Hepatic stellate cell (primary cell): ENCODE measurements around the gene KAZN.

Experiments
- DNase-seq: peaks from one replicate; pipeline ENCODE4 v3.0.0; 2011; ENCODE audit warnings: low spot score

The KAZN gene

DNA sequence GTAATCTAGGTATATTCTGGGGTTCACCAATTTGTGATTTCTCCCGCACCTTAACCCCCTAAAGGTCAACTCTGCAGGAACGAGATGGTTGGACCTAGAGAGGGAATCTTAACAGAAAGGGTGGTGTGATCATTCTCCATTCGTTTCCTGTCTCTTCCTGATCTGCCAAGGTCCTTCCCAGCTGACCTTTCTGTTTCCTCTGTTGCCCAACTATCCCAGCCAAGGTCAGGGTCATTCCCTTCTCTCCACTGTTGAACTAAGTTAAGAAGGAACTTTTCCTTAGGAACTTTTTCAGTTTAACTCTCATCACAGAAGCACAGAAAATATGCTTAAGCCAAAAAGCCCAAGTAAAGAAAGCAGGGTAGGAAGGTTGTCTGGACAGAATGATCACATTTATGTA is 49.3 kb downstream of the KAZN start:
- DNase-seq: no peak

DNA sequence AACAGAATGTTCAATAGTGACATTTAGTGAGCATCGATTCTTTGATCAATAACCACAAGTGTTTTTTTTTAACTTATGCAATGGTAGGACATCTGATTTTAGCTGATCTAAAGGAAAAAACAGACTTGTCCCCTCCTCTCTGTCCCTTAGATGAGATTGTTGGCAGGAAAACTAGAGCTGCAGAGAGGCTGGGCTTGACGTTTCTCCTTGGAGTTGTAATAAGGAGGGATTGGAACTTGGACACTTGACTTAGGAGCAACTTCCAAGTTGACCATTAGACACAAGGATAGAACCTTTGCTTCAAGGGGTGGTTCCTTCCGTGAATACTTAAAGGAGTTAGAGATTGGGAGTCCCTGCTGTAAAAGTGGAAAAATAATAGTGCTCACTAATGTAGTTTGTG is 49.9 kb downstream of the KAZN start:
- no peak for DNase-seq

DNA sequence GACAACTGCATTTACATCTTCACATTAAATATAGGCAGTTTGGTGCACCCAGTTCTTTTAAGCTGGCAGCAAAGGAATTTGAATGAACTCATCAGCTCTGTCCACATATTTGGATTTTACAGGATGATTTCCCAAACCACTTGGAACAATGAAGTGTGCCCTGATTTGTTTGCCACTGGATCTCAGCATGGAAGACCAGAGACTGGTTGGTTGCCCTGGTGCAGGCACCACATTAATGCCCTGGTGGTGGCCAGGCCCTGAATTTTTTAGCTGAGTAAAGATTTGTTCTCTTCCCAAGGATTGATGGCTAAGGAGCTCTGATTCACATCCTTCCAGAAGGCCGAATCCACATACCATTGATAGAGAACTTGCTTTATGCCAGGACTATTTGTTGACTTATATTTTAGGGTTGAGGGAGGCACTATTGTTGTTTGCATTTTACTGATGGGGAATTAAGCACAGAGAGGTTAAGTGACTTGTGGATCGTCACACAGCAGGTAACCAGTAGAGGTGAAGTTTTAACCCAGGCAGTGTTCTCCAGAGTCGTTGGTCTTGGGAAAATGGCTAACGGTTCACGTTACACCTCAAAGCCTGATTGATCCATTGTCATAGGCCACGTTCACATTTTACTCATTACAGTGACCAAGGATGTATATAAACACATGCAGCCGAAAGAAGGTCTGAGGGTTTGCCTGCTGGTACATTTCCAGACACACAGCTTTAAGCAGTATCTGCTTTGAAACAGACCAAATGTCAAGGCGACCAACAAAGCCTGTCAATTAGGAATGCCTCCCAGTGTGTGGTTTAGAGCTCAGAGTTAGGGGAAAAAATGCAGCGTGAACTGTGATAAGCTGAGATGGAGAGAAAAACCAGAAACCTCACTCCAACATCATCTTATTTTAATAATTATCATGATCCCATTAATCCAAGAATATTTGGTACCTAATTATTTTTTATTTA is 50.7 kb downstream of the KAZN start:
- DNase-seq: no peak

DNA sequence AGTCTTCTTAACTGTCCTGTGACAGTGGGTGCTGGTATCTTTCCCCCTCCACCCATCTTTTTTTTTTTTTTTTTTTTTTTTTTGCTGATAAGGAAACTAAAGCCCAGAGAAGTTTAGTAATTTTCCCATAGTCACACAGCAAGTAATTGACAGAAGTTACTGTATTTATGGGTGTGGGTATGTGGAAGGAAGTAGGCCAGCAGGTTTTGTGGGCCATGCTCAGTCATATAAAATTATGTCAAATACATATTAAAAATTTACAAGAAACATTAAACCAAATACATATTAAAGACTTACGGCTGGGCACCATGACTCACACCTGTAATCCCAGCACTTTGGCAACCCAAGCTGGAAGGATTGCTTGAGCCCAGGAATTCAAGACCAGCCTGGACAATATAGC is 51.5 kb downstream of the KAZN start:
- no peak for DNase-seq

DNA sequence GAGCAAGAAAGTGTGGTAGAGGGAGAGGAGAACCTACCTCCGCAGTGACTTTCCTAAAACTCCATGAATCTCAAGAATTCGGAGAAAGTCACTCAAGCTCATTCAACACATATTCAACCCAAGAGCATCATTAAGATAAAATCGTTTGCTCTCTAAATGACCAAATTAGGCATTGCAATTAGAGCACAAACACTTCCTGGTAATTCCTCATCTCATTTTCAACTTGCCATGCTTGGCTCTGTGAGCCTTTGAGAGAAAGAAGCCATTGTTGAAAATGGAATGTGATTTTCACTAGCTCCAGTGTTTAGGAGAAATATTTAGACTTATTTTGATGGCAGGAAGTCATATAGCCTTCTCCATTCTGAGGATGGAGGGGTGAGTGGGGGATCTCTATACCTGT is 52.5 kb downstream of the KAZN start:
- DNase-seq: no peak

DNA sequence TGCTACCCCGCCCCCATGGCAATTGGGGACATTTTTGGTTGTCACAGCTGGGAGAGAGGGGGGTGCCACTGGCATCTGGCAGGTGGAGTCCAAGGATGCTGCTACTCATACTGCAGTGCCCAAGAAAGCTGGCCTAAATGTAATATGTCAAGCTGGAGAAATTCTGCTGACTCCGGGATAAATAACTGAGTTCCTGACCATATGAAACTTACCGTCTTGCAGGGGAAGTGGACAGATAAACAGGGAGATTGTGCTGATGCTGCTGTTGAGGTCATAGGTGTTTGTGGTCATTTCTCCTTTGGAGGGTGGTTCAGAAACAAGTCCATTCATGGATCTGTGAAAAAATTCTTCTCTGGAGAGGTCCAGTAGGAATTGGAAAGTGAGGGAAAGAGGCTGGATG is 54.4 kb downstream of the KAZN start:
- DNase-seq: no peak

DNA sequence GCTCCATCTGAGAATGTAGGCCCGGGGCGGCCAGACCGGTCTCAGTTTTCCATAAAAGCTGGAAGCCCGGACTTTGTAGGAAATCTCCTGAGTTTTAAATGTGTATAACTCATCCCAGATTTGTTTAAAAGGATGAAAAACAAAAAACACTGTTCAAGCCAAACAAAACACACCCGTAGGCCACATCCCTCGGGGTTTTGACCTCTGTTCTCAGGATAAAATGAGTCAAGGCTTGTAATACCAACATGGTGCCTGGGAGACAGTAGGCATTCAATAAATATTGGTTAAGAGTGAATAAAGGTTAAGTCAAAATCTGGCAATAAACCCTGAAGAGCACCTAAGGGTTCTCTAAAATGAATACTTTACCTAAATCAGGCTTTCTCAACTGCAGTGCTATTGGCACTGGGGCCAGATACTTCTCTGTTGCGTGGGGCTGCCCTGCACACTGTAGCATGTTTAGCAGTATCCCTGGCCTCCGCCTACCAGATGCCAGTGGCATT is 55.0 kb downstream of the KAZN start:
- no peak for DNase-seq

DNA sequence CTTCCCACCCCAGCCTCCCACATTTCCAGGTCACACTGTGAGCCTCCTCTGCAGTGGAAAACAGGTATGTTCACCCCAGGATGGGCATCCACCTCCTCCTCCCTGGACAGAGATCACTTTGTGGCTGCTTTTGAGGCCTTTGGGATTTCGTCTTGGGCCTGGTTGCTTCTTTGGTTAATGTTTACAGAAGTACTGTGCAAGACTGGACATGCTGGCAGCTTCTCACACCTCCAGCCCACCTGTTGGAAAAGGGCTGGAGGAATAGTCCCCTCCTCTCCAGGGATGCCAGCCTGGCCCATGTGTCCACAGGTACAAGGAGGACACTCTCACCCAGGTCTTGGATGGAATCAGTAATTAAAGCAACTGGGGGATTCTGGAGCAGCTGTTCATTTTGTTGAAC is 56.1 kb downstream of the KAZN start:
- DNase-seq: no peak

DNA sequence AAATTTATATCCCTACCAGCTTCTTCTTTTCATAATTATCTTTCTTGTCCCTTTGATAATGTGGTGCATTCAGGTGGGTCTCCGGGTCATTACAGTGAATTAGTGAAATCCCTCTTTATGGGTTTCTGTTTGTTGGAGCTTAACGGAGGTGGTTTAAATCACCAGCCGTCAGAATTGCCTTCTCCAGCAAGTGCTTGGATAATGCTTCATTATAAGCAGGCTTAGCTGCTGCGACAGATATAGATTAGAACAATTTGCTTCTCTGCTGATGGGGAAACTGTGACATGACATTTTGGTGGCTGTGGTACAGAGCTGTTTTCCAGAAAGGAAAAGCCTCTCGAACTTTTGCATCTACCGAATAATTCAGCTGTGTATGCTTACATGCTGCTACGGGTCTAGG is 56.9 kb downstream of the KAZN start:
- DNase-seq: no peak

DNA sequence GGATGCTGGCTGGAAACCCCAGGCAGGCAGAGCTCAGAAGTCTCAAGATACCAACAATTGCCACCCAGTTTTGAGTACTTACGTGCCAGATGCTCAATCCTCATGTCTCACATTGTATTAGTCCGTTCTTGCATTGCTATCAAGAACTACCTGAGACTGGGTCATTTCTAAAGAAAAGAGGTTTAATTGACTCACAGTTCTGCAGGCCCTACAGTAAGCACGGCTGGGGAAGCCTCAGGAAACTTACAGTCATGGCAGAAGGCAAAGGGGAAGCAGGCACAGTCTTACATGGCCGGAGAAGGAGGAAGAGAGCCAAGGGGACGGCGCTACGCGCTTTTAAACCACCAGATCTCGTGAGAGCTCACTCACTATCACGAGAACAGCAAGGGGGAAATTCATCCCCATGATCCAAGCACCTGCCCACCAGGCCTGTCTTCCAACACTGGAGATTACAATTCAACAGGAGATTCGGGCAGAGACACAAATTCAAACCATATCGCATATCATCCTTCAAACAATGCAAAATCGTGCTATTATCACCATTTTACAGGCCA is 58.0 kb downstream of the KAZN start:
- no peak for DNase-seq

DNA sequence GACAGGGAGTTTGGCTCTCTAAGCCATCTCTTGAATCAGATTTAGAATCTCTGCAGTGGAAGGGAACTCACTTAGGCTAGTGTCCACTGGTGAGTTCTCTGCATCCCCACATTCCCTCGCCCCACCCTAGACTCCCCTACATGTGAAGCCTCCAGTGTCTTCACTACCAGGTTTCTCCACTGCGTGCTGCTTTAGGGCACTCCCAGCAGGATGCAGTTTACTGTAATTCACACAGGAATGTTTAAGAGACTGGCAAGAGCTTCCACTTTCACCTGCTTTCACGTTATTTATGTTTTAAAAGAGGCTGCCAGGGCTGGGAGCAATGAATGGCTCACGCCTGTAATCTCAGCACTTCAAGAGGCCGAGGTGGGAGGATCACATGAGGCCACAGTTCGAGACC is 60.2 kb downstream of the KAZN start:
- no peak for DNase-seq

DNA sequence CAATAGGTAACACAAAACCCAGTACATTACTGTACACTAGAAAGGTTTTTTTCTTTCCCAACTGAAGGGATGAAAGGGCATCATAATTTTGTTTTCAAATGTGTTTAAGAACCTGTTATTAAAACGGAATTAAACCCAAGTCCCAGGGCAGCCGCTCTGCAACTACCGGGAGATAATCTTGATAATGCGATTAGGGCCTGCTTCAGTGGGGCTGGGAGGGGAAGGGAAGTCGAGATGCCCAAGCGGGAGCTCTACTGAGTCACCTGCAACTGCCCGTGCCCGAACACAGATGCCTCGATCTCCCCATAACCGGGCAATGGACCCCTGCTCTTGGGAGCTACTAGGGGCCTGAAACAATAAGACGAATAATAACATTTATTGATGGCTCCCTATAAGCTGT is 61.4 kb downstream of the KAZN start:
- no peak for DNase-seq

DNA sequence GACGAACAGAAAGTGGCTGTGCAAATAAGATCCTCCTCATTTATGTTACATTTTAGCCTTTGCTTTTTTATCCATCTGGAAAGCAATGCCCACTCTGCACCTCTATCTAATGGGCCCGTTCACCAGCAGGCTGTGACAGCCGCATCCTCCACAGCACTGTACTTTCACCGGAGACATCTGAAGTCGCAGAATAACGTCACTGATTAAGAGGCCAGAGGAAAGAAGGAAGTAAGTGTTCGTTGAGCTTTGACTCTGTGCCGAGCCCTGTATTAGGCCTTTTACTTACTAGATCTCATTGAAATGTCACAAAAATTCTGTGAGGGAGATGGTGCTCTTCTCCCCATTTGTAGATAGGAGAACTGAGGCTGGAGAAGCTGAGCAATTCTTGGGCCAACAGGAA is 62.3 kb downstream of the KAZN start:
- DNase-seq: no peak

DNA sequence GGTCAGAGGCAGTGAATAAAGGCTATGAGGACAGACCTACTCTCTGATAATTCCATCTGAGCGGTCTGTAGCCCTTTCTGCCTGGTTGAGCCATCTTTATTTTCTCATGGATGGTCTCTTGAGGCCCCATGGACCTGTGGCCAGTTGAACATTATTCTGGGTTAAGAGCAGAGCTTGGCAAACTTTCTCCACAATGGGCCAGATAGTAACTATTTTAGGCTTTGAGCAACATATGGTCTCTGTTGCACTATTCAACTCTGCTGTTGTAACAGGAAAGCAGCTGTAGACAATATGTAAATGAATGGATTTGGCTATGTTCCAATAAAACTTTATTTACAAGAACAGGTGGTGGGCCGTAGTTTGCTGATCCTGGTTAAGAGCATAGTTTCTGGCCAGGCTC is 62.7 kb downstream of the KAZN start:
- no peak for DNase-seq

DNA sequence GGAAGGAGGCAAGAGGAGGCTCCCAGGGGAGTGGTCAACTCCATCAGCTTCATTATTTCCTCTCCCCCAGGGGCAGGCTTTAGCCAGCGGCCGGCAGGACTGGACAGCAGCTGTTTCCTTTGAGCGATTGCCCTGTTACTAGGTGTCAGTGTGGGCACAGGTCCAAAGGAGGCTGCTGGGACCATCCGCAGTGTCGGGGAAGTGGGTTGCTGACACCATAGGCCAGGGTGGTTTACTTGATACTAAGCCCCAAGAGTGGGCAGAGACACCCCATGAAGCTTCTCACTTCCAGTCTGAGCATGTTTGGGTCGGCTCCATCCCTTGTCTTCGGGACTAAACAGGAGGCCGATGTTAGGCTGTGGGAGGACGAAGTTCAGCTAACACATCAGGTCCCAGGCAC is 63.6 kb downstream of the KAZN start:
- DNase-seq: no peak

DNA sequence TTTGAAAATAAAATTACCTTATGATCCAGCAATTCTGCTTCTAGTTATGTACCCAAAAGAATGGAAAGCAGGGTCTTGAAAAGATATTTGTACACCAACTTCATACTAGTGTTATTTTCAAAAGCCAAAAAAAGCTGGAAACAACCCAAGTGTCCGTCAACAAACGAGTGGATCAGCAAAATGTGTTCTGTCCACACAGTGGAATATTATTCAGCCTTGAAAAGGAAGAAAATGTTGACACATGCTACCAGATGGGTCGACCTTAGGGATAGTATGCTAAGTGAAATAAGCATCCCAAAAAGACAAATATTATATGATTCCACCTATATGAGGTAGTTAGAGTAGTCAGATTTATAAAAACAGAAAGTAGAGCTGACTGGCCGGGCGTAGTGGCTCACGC is 65.3 kb downstream of the KAZN start:
- no peak for DNase-seq

DNA sequence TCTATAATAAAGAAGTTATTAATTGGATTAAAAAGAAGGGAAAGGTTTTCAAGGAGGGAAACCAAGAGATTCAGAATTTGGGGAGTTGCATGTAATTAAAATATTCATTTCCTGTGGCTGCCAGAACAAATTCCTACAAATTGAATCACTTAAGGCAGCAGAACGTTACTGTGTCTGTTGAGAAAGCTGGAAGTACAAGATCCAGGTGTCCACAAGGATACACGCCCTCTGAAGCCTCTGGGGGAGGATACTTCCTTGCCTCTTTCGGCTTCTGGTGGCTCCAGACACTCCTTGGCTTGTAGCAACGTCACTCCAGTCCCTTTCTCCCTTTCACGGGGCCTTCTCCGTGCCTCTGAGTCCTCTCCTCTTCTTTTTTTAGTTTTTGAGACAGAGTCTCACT is 67.9 kb downstream of the KAZN start:
- no peak for DNase-seq

DNA sequence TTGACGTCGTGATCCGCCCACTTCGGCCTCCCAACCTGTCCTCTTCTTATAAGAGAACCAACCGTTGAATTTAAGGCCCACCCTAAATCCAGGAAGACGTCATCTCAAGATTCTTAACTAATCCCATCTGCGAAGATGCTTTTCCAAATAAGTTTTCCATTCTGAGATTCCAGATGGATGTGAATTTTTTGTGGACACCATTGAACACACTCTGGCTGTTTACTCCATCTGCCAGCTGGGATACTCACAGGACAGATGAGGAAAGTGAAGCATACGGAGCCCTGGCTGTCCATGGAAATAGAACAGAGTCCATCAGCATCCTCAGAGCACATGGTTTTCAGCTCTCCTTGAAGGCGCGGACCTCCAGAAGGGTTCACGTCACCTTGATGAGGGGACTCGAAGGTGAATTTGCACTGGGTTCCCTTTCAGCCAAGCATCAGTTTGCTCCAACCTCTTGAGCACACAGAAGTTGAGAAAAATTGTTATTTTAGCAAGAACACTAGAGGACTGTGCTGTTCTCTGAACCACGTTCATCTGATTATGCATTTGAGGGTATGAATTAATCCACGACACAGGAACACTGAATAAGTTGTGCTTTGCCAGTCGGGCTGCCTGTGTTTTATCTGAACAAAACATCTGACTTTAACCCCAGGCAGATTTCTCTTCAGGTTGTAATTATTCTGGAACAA is 68.6 kb downstream of the KAZN start:
- DNase-seq: no peak

DNA sequence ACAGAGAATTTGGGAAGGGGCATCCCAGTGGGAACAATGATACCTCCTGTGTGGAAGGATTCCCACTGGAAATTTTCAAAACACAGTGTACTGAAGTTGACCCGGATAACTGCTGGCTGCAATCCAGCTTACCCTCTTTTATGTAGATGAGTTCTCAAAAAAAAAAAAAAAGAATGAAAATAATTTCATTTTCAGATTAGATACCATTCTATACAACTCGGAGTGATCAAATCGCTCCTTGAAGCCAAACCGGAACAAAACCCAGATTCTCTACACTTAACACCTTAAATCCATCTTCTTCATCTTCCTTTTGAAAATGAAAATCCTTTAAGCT is 69.1 kb downstream of the KAZN start:
- no peak for DNase-seq

DNA sequence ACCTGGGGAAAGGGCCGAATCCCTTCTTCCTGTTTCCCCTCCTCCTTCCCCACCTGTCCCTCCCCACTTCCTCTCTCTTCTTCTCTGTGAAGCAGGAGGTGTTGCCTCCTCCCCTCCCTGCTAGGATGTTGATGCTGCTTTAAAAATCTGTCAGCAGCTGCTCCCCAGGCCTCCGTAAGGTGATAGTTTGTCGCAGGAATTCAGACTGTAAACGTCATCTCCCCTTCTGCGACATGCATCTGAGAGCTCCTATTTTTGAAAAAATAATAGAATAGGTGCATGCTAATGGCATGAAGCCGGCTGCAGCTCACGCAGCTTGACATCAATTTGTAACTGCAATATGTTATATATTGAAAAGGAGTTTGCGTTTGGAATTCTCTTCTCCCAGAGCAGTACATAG is 70.1 kb downstream of the KAZN start:
- DNase-seq: no peak

DNA sequence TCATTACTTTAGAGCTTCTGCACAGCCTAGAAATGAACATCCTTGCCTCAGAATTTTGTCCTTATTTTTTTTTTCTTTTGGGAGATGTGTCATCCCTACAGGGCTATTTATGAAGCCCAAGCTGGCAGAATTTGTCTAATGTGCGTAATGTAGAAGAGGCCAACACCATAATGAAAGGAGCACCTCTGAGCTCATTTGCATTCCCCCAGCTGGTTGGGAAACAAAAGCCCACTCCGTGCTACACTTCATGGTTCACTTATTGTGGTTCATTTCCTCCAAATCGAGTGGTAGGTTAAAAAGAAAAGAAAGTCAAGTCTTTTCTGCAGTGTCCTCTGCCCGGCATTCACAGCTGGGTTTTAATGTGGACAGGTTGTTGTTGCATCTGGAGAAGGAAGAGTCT is 73.5 kb downstream of the KAZN start:
- DNase-seq: no peak

DNA sequence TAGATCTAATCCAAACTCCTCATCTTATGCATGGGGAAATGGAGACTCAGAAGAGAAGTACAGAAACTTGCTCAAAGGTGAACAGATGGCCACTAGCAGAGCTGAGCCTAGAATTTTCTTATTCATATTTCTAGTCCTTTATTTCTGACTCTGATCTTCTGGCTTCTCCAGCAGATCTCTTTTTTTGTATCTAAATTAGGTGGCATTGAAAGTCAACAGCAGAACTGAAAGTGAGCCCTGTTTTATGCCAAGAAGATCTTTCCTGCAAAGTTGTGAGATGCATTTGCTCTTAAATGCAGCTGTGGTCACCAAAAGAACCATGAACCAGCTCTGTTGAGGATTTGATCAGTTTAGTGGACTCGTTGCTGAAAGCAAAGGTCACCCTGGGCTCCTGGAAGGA is 75.5 kb downstream of the KAZN start:
- no peak for DNase-seq

DNA sequence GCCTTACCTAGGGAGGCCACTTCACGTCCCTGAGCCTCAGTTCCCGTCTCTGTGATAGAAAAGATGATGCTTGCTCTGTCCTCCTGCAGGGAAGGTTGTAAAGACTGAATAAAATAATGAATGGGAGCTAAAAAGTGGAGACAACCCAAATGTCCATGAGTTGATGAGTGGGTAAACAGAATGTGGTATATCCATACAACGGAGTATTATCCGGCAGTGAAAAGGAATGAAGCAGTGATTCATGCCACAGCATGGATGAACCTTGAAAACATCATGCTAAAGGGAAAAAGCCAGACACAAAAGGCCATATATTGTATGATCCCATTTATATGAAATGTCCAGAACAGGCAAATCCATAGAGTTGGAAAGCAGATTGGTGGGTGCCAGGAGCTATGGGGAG is 77.9 kb downstream of the KAZN start:
- DNase-seq: no peak
